OCI-M2 (cell line): ENCODE data around the gene USP47.
"Not testable (repeated sequence)": the region's sequence is repeated elsewhere in the genome, so short reads cannot be mapped to it uniquely, and the experiment has no call there.

ENCODE experiments used
- DNase-seq: peaks from one replicate; lab custom pipeline; 2025; ENCODE audit not compliant: unreplicated experiment; lab: John Stamatoyannopoulos, UW

The USP47 gene

GRCh38 chr11:11821899-11822298, 19.9 kb upstream of the USP47 start:
- DNase-seq, result no peak

GRCh38 chr11:11822946-11823345, 18.8 kb upstream of the USP47 start:
- DNase-seq, result no peak

DNA sequence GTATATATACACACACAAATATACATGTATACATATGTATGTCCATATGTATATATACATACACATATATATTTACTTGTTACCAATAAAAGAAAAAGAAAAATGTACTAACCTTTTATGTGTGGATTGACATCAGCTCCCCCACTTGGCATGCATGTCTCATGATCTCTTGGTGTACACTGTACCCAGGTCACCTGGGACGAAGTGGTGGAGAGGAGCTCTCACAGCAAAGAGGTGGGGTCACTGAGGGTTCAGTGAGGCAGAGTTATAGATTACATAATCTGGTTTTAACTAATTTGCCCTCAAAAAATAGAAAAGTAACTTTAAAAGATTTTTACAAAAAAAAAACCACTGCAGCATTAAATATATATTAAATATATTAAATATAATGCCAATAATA, 15.5 kb upstream of the USP47 start:
- no peak for DNase-seq

DNA sequence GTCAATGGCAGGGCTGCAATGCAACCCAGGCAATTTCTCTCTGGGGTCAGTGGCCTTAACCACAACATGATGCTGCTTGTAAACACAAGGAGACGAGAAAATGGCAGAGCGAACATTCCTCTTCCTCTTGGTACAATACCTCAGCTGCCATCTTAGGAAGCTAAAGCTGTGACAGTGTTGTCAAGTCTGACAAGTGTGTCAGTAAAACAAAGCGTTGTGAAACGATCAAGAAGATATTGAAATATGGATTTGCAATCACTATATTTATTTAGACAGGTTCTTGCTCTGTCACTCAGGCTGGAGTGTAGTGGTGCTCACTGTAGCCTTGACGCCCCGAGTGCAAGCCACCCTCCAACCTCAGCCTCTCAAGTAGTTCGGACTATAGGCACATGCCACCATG, 14.5 kb upstream of the USP47 start:
- DNase-seq, result no peak

- not testable (repeated sequence) for DNase-seq
Observed at GRCh38 chr11:11831406-11831805, 10.4 kb upstream of the USP47 start.

- DNase-seq, result no peak
Observed at GRCh38 chr11:11836676-11837231, 5.0 kb upstream of the USP47 start.

DNA sequence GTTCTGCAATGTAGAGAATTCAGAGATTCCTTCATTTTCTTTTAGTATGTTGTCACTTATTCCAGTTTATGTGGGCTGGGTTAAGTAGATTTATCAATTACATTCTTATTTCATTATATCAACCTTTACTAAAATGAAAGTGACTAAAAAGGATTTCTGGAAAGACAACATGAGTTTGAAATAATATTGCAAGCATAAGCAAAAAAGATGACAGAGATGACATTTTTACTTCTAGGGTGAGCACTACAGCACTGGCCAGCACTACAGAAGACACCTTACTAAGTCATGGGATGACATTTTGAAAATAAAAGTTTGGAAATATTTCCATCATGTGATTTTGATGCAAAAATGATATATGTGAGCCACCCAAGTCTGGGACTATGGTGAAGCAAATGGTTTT, 2.1 kb upstream of the USP47 start:
- DNase-seq, result no peak

DNA sequence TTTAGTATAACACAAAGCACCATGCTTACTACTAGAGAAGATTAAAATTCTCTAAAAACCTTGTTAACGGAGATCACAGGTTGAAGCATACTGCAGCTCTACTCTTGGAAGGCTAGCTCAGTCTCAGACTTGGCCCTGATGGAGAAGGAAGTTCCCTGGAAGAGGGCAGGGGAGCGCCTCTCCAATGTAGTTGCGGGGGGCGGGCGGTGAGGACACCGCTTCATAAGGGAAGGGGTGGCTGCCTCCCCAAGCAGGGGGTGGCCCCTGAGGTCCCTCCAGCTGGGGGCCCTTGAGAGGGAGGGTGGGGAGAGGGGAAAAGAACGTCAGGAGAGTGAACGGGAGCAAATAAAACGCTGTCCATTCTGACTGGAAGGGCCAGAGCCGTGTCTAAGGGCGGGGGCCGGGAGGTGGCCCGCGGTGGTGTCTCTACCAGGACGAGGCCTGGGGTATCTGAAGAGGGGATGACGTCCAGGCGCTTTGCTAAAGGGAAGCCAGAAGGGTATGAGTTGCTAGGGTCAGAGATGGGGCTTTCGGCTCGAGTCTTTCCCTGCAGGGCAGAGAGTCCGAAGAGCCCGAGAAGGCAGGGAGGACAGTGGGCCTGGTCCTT, 553 bp upstream of the USP47 start:
- DNase-seq, result no peak

DNA sequence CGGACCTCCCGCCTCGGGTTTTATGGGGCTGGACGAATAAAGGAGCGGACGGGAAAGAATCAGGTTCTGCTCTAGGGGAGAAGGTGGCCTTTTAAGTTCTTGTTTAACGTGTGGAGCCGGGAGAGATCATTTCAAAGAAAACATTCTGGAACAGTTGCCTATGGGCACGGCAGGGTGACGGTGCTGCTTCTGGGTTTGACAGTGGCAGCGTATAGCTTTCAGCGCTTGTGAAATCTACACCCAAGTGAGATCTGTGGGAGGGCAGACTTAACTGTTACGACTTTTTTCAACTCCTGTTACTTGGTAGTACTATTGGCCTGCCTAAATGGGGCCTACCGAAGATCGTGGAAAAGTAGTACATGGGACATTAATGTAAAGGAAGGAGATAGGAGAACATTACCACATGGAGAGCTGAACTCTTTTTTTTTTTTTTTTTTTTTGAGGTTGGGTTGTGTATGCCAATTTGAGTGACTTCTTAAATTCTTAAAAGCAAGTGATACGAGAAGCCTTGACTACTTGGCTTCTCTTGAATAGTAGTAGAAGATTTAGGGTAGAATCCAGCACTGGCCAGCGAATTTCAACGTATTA, 743 bp downstream of the USP47 start:
- DNase-seq, result no peak

- DNase-seq, result no peak
Observed at GRCh38 chr11:11843211-11843621, 1.4 kb downstream of the USP47 start.

GRCh38 chr11:11843642-11844041, 1.9 kb downstream of the USP47 start:
- no peak for DNase-seq

GRCh38 chr11:11844272-11844671, 2.5 kb downstream of the USP47 start:
- DNase-seq, result no peak

- DNase-seq, result no peak
Observed at GRCh38 chr11:11845071-11845470, 3.3 kb downstream of the USP47 start.

DNA sequence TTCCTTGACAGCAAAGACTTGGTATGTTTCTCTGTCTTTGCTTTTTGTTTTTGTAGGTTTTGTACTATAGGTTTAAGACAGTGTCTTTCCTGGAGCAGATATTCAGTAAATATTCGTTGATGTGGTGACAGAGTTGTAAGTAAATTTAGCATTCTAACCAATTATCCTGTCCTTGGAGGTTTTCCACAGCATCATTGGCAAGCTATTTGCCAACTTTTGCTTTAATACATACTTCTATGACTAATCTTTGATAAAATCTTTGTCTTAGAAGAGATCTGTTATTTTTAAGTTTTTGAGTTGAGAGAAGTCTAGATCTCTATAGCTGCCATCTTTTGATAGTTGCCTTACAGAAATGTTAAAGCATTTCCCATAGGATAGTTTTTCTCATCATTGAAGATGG, 3.8 kb downstream of the USP47 start:
- DNase-seq, result no peak

DNA sequence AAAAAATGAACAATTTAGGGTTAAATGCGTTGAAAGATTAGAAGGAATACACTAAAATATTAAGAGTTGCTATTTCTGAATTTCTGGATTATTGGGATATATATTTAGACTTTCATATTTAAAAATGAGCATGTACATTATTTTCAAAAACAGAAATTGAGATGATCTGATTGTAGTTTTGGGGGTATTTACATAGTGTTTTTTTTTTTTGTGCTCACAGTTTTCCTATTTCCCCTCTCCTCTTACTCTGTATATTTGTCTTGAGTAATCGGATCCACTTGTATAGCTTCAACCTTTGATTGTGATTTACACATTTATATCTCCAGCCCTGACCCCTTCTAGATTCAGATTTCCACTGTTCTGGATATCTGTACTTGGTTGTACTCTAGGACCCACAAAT, 5.3 kb downstream of the USP47 start:
- DNase-seq, result no peak

GRCh38 chr11:11848891-11849746, 7.3 kb downstream of the USP47 start:
- no peak for DNase-seq

GRCh38 chr11:11850668-11851067, 8.9 kb downstream of the USP47 start:
- no peak for DNase-seq

DNA sequence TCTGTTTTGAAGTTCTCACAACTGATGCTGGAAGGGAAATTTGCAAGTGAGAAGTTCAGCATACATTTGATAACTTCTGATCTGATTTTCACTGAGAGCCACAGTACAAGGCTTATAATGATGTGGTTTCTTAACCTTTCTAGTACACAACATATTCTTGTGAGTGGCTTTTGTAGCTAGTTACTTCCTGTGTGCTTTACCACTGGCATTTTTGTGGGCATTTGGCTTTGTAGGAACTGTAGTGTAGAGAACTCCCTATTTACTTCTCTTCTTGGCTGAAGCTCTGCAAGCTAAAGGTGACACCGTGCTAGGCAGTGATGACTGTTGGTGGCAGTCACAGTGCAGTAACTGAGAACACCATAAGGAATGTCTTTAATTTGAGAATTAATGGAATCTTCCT, 14.9 kb downstream of the USP47 start:
- no peak for DNase-seq

DNA sequence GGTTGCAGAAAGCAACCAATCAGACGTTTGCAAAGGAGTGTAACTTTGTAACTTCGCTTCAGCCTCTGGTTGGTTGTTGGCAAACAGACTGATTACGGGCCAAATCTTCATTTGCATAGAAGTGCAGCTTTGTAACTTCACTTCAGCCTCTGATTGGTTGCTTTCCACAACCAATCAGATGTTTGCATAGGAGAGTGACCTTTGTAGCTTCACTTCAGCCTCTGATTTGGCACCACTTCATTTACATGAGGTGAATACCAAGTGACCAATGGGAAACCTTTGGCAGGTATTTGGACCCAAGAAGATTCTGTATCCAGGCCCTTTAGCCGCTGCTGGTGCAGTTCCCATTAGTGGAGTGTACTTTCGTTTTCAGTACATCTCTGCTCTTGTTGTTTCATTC, 16.0 kb downstream of the USP47 start:
- DNase-seq, result no peak

DNA sequence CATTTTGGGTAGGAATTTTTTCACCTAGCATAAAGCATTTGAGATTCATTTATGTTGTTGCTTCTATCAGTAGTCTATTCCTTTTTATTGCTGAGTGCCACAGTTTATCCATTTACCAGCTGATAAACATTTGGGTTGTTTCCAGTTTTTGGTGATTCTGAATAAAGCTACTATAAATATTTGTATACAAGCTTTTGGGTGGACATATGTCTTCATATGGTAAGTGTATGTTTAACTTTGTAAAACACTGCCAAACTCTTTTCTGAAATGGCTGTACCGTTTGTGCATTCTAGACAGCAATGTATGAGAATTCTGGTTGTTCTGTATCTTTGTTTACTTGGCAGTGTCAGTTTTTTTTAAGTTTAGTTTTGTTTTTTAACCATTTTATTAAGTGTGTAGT, 16.9 kb downstream of the USP47 start:
- no peak for DNase-seq

DNA sequence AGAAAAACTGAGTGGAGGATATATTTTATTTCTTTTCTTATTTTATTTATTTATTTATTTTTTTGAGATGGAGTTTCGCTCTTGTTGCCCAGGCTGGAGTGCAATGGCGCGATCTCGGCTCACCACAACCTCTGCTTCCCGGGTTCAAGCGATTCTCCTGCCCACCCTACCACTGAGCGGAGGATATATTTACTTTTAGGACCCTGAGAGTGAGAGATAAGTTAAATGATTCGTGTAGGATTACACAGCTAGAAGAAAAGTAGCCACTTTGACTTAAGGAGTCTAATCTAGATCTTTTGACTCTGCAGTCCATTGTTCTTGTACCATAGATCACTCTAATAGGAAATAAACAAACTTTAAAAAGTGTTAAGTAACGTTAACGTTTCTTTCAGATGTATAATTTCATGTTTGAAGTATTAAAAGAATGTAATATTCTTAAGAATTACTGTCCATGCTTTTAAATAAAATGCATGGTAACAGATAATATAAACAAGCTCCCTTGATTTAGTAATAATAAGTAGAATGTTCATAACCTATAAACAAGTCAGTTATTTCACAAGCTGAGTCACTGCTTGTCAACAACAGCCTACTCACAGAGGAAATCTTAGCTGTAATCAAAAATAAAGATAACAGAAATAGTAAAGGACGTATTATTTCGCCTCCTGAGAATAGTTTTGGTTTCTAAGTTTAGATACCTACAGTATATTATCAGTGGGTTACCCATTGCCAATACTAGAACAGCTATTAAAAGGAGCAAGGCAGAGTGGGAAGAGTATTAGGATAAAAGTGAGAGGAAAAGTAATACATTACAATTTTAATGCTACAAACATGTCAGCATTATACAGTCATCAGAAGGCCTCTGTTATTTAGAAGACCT, 18.6 kb downstream of the USP47 start:
- no peak for DNase-seq
